HG02970 (cell line): Measurements from ENCODE around the gene SV2C.
A peak's percentile ranks its signal among the peaks of the same experiment; 100 is the strongest.
"Not testable (repeated sequence)": the region's sequence is repeated elsewhere in the genome, so short reads cannot be mapped to it uniquely, and the experiment has no call there.

Source experiments
- ATAC-seq: cut with Tn5 transposase; IDR thresholded peaks from one replicate; pipeline ENCODE4 v1.9.1; 2021; ENCODE audit warnings: mild to moderate bottlenecking, moderate library complexity, moderate number of reproducible peaks; ENCODE audit not compliant: unreplicated experiment, low FRiP score

The SV2C gene

DNA sequence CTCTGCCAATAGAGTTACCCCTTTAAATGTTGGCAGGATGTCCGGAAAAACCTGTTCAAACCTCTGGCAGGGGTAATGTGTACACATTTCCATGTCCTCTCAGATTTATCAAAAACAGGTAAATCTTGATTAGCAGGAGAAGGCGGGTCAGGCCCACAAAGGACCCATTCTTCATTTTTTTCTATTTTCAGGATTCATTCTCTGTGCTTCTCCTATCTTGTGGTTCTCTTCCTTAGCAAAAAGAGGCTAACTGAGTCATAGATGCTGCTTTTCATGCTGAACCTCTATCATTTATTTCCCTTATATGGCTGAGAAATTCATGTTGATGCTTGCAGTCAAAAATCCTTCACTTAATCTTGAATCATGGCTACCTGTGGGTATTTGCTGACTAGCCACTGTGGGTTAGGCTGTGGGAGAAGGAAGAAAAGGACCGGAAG lies 207.2 kb downstream of the SV2C start:
- ATAC-seq = no peak

GRCh38 chr5:76291305-76292077 lies 208.3 kb downstream of the SV2C start:
- no peak for ATAC-seq

DNA sequence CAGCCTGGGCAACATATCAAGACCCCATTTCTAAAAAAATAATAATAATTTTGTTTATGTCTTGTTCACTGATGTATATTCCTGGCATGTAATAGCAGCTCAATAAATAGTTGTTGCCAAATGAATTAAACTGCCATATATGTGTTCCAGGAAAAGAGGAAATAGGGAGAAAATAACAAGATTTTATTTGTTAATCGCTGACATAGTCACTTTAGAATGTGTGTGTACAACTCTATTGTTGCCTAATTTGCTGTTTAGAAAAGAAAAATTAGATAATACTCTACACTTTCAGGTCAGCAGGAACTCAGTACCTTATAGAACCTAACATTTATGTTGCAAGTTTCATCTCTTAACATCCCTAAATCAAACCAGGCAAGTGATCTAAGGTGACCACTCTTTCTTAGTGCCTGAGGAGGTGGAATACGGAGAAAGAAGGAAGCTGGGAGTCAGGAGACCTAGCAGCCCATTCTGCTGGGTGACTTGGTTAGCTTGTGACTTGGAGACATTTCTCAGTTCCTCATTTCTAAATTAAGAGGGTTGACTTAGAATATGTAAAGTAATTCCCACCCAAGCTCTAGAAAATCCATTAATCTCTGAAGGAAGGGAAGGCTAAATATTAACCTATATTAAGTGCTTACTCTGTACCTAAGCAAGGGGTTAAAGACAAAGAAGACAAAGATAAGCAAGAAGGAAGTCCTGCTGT lies 209.6 kb downstream of the SV2C start:
- no peak for ATAC-seq

DNA sequence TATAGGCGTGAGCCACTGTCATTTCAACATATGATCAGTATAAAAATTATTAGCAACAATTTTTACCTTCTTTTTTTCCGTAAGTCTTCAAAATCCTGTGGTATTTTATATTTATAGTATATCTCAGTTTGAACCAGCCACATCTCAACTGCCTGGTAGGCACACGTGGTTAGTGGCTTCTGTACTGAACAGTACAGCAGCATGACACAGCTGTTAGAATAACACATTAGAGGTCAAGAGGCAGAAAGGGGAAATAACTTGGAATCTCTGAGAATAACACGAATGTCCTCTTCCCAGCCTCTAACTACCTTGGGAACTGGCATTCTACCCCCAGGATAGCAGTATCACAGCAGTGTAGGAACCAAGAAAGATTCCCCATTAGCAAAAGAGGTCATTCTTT lies 211.4 kb downstream of the SV2C start:
- ATAC-seq = no peak

- no peak for ATAC-seq
Measured at GRCh38 chr5:76298852-76299251, 215.7 kb downstream of the SV2C start.

DNA sequence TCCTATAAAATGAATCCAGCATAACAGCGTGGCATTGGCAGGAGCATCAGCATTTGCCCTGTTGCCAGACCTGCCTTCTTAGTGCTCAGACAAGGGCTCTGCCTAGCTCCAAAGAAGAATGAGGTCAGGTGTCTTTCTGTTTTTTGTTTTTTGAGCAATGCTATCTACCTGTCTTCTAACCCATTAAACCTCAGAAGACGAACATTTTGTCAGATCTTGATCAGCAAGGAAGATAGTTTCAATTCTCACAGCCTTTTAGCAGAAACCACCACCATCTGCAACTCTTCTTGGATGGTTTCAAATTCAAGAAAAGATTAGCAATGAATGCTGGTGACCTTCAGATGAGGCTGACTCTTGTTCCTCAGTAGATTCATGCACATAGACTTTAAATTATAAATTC lies 216.4 kb downstream of the SV2C start:
- no peak for ATAC-seq

DNA sequence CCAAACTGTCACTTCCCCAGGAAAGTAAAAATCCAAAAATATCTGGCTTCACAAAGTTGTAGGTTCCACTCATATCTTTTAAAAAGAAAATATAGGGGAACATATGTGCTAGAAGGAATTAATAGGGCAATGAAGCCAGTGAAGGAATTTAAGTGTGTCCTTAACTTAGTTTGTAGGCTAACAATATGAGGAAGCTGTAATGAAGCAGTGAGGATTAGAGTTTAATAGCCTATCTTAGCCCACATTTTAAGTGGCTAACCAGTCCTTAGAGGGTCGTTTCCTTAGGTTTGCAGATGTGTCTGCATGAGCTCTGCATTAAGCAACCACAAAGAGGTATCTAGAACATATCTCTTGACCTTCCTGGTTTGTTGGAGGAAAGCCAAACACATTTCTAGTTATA lies 218.7 kb downstream of the SV2C start:
- not testable (repeated sequence) for ATAC-seq

DNA sequence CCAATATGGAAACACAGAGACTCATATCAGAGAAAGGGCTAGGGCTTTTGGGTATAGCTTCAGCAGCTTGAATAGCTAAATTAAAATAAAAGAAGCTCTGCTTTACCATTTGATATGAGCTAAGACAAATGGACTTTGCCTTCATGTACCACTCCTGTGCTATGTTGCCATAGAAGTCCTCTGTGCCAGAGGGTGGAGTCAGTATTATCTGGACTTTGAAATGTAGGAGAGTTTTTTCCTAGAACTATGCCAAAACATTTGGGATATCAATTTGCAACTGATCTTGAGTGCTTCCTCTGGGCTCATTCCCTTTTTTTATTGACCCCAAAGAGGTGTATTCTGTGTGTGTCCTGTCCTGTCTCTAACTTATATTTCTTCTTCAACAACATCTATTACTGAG lies 219.5 kb downstream of the SV2C start:
- not testable (repeated sequence) for ATAC-seq

DNA sequence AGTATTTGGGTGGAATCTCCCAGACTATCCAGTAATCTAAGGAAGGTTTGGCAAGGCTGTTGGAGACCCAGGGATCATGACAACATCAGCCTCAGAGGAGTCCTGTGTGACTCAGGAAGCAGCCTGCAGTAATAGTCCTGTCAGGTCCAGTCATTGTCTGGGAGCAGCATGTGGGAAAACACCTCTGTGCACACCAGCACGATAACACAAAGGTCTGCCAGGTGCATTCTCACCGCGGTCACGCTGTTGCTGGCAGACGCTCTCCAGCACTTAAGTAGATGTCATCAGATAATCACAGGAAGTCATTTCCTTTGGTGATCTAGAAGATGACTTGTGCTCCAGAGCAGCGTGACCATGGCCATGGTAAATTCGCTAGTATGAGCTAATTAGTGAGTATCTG lies 220.7 kb downstream of the SV2C start:
- peak; percentile 66 for ATAC-seq

DNA sequence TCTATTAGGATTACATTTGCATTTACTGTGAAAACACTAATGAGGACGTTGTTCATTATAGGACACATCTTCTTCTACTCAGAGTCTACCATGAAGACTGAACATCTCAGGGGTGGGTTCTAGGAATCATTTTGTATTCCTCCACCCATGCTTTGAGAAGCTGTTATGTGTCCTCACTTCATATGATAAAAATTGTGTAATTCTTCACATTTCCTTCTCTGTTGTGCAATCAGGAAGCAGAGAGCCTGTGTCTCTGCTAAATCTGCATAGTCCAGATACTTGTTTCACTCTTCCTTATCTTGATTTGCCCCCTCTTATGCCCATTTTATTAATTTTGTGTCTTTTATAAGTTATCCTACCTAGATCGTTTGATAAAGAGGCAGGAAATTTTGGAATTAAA lies 222.1 kb downstream of the SV2C start:
- ATAC-seq = no peak

GRCh38 chr5:76305775-76306174 lies 222.6 kb downstream of the SV2C start:
- no peak for ATAC-seq

GRCh38 chr5:76310208-76310607 lies 227.0 kb downstream of the SV2C start:
- no peak for ATAC-seq

DNA sequence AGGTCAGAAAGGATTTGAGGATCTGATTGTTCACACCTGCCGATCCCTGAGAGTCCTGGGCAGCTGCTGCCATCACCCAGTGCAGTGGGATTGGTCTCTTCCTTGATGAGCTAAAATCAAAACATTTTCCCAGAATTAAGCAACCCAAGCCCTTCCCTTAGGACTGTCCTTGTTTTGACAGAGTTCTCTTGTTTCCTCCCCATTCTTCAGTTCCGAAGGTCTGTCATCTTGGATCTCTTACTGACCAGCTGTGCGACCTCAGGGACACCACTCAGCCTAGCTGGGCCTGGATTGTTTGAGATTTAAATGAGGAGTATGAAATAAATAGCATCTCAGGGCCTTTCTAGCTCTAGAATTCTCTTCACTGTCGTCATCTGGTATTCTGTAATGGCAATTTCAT lies 229.6 kb downstream of the SV2C start:
- ATAC-seq = no peak

DNA sequence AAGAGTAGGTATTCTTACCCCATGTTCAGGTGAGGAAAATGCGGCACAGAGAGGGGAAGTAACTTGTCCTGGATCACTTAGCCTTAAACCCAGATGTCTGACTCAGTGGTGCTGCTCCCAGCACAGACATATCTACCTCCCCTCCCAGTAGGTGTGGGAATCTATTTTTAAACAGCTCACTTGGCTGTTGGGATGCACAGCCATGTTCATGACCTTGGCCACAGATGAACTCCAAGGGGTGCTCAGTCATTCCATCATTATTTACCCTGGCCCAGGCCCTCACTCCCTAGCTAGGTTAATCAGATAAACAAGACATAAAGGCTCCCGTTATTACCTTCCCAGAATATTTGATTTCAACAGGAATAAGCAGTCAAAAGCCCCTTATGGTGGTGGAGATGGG lies 231.5 kb downstream of the SV2C start:
- ATAC-seq = no peak

DNA sequence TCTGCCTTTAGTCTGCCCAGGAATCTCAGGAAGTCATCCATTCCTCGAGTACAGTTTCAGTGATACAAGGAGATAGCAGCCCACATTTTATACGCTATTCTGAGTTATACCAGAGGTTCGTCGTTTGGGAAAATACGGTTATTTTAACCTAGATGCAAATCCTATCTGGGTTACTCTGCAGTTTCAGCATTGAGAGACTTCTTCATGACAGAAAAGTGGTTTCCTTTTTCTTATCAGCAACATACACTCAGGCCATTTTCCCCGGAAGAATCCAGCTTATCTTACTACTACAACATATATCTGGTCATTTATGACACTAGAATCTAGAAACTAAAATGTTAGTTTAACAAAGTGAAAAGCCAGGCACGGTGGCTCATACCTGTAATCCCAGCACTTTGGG lies 236.5 kb downstream of the SV2C start:
- no peak for ATAC-seq

DNA sequence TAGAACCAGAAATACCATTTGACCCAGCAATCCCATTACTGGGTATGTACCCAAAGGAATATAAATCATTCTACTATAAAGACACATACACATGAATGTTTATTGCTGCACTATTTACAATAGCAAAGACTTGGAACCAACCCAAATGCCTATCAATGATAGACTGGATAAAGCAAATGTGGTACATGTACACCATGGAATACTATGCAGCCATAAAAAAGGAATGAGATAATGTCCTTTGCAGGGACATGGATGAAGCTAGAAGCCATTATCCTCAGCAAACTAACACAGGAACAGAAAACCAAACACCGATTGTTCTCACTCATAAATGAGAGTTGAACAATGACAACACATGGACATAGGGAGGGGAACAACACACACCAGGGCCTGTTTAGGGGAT lies 240.3 kb downstream of the SV2C start:
- ATAC-seq = not testable (repeated sequence)

- no peak for ATAC-seq
Measured at GRCh38 chr5:76325326-76325725, 242.1 kb downstream of the SV2C start.

- ATAC-seq = no peak
Measured at GRCh38 chr5:76325876-76326491, 242.8 kb downstream of the SV2C start.

DNA sequence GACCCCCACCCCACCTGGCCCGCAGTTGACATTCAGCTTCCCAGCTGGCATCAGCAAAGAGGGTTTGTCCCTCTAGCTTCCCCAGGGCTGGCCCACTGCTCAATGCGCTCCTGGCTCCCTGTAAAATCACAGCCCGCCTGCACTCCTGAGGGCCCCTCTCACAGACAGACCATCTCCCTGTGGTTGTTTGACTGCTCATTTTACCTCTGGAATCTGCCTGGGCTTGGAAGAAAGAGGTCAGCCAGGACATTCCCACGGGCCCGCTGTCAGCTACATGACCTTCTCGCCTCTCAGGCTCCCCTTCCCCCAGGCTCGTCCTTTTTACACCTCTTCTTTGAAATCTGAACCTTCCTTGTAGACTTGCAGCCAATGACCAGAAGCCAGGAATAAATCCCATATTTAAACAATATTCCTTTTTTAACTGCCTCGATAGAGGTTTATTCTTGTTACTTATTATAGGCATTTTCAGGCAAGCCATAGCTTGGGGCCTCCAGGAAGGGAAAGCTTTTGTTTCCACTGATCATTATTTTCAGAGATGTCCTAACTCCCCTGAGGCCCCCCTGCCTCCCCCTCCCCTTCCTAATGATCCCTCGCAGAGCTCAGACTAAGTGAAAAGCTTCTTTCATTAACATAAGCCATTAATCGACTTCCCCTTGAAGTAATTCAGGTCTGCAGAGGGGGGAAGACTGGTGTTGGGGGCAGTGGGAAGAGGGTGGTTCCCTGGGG lies 243.6 kb downstream of the SV2C start:
- no peak for ATAC-seq

DNA sequence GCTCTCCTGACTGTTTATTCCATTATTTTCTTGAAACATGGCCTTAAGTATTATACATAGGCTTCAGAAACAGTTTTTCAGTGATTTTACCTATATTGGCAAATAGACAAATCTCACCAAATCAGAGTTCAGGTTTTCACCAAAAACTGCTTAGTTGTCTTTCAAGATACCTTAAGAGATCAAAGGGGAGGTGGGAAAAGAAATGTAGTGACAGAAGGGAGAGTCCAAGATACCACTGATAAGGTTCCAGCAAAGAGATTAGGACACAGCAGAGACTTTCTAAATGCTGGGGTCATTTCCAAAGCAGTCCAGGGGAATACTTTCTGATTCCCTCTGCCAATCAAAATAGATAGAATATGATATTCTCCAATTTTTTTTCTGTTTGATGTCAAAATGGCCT lies 246.2 kb downstream of the SV2C start:
- ATAC-seq = no peak

DNA sequence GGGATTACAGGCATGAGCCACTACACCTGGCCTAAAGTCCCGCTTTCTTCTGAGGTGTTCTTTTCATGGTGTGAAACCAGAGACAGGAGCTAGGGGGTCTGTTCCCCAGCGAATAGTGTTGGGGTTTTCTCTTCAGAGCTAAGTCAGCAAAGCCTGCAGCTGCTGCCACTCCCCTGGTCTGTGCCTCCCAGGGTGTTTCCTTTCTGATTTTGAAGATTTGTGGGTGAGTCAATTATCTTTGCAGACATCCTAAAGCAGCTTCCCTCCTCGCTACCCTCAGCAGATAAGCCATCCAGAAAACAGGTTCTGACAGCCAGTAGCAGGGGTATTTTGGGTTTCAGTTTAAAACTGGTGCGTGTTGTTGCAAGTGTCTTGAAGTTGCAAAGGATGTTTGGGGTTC lies 247.9 kb downstream of the SV2C start:
- ATAC-seq = no peak
